ENCODE results near the gene CDH15.

The CDH15 gene, protein sequence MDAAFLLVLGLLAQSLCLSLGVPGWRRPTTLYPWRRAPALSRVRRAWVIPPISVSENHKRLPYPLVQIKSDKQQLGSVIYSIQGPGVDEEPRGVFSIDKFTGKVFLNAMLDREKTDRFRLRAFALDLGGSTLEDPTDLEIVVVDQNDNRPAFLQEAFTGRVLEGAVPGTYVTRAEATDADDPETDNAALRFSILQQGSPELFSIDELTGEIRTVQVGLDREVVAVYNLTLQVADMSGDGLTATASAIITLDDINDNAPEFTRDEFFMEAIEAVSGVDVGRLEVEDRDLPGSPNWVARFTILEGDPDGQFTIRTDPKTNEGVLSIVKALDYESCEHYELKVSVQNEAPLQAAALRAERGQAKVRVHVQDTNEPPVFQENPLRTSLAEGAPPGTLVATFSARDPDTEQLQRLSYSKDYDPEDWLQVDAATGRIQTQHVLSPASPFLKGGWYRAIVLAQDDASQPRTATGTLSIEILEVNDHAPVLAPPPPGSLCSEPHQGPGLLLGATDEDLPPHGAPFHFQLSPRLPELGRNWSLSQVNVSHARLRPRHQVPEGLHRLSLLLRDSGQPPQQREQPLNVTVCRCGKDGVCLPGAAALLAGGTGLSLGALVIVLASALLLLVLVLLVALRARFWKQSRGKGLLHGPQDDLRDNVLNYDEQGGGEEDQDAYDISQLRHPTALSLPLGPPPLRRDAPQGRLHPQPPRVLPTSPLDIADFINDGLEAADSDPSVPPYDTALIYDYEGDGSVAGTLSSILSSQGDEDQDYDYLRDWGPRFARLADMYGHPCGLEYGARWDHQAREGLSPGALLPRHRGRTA

DNA sequence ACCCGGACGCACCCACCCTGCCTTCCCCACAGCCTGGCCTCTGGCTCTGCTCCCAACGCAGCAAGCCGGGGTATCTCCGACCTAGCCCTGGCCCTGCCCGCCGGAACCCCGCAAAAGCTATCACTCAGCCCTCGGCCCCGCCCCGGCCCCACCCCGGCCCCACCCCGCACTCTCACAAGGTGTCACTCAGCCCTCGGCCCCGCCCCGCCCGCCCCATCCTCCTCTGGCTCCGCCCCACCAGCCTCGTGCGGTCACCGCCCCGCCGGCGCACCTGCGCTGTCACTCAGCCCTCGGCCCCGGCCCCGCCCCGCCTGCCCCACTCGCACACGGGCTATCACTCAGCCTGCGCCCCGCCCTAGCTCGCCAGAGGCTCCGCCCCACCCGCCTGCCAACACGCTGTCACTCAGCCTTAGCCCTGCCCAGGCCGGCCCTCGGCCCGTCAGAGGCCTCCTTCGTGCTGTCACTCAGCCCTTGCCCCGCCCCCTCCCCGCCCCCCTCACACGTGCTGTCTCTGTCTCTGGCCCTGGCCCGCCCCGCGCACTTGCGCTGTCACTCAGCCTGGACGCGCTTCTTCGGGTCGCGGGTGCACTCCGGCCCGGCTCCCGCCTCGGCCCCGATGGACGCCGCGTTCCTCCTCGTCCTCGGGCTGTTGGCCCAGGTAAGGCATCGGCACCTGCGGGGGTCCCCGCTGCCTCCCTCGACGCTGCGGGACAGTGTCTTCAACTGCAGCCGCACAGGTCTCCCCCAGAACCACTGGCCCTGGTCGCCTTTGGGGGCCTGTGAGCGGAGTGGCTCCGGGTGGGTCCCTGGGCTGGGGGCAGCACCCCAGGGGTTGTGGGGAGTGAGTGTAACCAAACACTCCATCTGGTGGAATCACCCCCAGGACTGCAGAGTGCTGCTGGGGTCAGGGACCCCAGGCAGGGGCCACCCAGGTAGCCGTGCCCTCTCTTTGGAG is at the start of gene CDH15:
Gene CDH15, plus strand, starts transcription at position 533 of the 955 bp plus-strand sequence. Its CDS starts 84 bp downstream, at position 617.
- DNase-seq (ENCODE audit: low read depth, low spot score), result peak; percentile 96

DNA sequence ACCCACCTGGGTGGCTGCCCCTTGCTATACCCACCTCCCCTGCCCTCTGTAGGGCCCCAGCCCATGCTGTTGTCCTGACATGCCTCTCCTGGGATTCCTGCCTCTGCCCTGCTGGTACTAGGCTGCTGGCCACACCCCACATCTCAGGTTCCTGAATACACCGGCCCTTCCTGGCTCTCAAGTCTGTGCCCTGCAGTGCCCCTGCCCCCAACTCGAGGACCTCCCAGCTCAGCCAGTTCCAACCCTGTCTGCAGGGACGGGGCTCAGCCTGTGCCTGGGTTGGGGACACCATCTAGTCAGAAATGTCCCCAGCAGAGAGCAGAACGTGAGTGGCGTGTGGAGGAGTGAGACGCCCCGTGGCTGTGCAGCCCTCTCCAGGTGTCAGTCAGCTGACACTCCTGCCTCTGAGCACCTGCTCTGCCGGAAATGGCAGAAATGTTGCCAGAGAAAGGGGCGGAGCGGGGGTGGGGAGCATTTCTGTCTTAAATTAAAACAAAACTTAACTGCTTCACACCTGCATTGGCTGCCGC is 49.2 kb upstream of the CDH15 start:
- DNase-seq (ENCODE audit: low read depth, low spot score), result no peak

DNA sequence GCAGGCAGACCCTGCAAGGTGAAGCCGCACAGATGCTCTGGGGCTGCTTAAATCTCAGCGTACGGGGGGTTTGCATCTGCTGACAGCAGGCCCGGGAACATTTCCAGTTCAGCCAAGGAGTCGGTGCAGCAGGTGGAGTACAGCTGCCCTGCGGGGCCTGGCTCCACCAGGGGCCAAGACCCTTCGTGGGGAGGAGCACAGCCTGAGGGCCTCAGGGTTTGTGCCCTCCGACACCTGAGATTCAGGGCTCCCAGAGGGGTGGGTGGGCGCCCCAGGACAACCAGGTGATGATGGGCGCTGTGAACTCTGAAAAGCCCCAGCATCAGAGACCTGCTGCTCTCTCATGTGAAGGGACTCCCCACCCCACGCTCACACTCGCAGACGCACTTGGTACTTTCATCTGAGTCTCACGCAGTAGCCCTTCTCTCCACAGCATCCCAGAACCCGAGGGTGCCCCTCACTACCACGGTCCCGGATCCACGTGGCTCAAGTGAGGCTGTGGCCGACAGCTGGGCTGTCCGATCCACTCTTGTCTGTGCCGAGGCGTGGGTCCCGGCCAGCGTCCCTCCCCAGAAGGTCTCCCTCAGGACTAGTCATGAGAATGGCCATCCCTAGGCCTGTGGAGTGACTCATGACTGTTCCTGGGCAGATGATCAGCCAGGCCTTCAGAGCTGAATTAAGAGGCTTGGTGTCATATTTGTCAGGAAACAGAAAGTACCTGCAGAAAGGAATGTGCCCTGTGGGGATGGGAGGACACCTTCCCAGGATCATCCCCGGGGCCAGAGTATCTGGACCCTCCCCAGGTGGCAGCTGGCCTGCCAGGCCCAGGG is 48.3 kb upstream of the CDH15 start:
- no peak for DNase-seq (ENCODE audit: low read depth, low spot score)

DNA sequence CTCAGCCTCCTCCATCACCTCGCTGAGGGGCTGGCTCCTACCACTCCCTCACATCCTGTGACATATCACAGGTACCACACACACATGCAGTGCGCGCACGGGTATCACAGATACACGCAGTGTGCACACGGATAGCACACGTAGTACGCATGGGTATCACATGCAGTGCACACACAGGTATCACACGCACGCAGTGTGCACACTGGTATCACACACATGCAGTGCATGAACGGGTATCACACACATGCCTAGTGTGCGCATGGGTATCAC is 47.8 kb upstream of the CDH15 start:
- DNase-seq (ENCODE audit: low read depth, low spot score), result no peak

DNA sequence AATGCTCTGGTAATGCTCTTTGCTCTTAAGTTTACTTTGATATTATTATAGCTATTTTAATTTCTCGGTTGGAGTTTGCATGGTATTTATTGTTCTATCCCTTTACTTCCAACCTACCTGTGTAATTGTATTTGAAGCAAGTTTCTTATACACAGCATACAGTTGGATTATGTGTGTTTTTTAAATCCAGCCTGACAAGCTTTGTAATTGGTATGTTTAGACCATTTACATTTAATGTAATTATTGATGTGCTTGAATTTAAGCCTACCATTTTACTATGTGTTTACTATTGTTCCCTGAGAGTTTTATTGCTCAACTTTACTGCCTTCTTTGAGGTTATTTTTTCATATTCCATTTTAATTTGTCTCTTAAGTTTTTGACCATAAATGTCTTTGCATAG is 42.2 kb upstream of the CDH15 start:
- DNase-seq (ENCODE audit: low read depth, low spot score), result no peak

DNA sequence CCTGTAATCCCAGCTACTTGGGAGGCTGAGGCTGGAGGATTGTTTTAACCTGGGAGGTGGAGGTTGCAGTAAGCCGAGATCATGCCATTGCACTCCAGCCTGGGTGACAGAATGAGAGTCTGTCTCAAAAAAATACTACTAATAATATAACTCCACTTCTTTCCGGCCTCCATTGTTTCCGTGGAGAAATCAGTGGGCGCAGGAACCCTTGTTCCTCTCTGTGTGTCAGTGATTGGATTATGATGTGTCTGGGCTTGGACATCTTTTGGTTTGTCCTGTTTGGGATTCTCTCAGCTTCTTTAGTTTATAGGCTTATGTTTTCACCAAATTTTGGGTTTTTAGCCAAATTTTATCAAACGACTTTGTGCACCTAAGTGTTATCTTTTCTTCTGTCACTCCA is 41.1 kb upstream of the CDH15 start:
- no peak for DNase-seq (ENCODE audit: low read depth, low spot score)

DNA sequence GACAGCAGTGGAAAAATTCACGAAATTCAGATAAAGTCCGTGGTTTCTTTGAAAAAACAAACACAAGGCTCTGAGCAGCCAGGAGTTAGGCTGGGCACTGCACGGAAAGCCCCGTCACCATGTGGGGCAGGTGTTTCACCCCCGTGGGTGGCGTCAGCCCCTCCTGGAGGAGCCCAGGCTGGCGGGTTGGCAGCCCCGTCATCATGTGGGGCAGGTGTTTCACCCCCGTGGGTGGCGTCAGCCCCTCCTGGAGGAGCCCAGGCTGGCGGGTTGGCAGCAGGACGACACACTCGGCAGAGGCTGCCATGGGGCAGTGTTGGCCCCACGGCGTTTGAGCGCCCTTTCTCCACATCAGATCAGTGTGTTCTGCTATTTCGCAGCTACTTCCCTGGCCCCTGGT is 39.8 kb upstream of the CDH15 start:
- DNase-seq (ENCODE audit: low read depth, low spot score), result no peak

DNA sequence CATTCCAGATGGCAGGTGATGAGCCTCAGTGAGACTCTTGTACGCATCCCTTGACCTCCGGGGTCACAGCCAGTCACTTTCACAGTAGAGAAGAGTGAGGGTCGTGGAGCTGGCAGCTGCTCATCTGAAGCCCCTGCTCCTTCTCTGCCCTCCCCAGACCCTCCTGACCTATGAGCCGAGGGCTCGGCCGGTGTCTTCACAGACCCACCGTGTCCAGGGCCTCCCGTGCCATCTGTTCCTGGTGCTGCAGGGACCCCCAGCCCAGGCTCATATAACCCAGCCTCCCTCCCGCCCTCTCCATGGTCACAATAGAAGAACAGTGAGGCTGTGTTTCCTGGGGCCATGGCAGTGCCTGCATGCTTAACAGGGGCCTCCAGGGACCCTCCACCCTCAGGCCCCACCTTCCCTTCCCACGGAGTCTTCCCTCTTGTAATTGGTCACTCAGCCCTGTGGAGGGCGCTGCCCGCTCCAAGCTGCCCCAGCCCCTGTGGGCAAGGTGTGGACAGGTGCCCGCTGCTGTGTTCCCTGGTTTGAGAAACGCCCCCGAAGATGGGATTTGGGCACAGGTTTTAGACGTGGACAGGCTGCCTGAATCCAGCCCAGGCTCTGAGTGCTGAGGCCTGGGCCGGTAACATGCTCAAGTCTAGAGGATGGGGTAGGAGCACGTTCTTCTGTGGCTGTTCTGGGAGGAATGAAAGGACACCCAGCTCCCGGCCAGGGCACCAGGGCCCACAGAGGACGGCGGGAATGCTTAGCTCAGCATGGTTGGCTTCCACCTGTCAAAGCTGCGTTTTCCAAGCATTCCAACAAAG is 39.1 kb upstream of the CDH15 start:
- no peak for DNase-seq (ENCODE audit: low read depth, low spot score)

DNA sequence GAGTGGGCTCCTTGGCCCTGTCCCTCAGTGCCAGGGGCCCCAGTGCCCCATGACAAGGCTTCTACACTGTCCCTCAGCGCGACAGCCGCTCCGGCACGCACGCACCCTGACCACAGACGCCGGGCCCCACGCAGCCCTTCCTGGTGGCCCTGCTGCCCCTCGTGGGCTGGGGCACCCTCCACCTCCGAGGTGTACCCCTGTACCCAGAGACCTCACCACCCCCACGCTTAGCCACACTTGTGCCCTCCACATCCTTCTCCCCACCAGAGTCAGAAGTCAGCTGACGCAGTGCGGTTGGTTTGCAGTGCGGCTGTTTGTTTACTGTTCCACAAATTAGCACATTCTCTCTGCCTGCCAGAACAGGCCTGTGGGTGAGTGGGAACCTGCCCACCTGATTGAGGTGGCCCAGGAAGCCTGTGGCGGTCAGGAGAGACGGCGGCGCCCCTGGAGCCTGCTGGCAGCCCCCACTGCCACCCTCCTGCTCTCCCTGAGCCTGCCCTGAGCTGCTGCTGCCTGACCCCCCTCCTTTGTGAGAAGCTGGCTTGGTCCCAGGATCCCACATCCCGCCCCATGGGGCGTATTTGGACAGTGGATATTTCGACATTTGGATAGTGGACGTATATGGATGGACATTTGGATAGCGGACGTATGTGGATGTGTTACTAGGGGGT is 38.0 kb upstream of the CDH15 start:
- no peak for DNase-seq (ENCODE audit: low read depth, low spot score)

DNA sequence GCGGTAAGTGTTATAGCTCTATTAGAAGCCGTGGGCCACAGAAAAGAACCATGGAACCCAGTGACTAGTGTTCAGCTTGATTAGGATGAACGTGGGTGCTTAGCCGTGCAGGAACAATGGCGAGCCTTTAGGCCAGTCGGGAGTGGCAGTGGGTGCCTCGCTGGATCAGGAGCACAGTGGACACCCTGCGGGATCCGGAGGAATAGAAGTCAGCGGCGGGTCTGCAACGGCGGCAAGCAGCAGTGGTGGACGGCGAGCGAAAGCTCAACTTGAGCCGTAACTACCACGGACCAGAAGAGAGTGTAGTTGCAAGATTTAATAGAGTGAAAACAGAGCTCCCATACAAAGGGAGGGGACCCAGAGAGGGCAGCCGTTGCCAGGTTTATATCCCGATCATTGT is 37.3 kb upstream of the CDH15 start:
- no peak for DNase-seq (ENCODE audit: low read depth, low spot score)

DNA sequence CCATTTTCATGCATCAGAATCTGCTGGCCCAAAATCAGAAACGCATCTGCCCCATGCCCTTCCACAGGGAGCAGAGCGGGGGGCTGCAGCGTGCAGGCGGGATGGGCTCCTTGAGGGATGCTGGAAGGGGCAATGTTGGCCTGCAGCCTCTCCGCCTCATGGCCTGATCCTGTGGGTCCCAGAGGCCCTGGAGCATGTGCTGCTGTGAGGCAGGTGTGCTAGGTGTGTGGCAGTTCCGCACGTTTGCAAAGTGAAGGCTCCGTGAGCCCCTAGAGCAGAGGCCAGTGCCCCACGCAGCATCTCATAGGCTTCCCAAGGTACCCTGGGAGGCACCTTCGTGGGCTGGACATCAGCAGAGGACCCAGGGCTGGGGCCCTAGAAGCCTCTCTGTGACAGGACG is 36.4 kb upstream of the CDH15 start:
- DNase-seq (ENCODE audit: low read depth, low spot score), result no peak

DNA sequence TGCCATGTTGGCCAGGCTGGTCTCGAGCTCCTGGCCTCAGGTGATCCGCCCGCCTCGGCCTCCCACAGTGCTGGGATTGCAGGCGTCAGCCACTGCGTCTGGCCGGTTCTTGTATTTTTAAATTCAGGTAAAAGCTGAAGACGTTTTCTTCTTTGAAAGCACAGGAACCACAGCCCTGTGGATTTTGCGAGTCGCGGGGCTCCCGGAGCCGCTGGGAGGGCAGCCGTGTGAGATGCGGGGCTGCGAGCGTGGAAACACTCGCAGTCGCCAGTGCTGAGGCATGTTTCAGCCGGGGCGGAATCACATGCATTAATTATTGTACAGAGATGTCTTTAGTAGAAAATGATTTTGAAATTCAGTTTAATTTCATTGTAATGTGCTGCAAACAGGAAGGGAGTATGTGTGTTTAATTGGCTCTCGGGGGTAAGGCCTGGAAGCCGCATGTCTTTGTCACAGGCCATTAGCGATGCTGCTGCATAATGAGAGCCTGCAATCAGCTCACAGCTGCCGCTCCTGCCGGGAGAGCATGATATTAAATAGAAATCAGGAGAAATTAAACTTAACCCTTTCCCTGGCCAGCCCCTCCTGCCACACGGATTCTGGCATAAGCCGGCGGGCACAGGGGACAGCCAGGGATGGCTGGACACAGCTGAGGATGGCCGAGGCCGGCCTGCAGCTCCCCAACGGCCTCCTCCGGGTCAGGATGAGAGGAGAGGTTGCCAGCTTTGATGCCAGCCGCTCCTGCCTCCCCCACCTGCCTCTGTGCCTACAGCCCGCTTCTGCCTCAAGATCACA is 35.4 kb upstream of the CDH15 start:
- DNase-seq (ENCODE audit: low read depth, low spot score), result no peak

DNA sequence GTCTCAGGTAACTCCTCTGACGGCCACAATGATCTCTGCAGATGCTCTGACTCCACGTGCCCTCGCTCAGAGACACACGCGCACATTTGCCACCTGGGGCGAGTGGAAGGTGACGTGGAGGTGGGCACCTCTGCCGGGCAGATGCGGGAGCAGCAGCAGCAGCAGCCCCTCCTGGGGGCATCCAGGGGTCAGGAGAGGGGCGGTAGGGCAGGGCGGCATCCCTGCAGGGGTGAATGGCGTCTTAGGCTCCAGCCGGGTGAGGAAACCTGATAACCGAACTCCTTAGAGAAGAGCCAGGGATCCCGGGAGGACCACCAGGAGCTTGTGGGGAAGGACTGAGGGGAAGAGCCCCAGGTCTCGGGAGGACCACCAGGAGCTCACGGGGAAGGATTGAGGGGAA is 34.6 kb upstream of the CDH15 start:
- DNase-seq (ENCODE audit: low read depth, low spot score), result no peak

DNA sequence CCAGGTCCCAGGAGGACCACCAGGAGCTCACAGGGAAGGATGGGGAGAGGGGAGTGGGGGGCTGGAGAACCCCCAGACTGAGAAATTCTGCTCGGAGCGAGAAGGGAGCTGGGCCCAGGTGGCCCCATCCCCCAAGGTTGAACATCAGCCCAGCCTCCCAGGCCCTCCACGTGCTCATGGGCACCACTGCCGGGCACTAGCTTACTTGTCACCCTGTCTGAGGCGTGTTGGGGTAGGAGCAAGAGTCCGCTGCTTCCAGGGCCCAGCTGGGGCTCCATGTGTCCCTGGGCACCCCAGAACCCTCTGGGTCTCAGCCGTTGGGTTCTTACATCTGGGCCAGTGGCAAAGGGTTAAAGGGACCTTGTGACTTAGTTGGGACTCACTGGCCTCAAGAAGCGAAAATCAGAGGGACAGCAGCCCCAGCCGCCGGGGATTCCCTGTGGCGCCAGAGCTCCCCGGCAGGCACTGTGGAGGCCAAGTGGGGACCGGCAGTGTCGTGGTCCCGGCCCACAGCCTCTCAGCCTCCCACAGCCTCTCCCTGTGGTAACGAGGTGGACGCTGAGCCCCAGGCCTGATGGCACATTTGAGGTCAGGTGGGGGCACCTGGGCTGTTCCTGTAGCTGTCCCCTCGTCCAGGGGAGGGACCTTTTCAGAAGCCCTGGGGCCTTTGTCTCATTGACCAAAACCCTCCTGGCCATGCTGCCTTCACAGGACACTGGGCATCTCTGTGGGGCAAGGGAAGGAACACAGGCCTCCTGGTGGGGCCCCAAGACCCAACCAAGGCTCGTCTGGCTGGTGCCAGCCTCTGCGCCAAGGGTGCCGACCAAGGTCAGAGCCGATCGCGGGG is 33.7 kb upstream of the CDH15 start:
- DNase-seq (ENCODE audit: low read depth, low spot score), result no peak

DNA sequence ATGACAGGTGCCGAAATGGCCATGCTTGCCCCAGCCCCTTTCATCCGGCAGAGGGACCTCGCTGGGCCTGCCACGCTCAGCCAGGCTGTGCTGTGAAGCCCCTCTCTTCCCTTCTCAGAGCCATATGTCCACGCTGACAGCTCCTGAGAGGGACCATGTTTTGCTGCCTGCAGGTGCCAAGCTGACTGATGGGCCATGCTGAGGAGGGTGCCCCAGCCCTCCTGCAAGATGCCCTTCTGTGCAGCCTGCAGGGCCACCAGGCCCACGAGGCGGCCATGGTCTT is 33.1 kb upstream of the CDH15 start:
- DNase-seq (ENCODE audit: low read depth, low spot score), result no peak

DNA sequence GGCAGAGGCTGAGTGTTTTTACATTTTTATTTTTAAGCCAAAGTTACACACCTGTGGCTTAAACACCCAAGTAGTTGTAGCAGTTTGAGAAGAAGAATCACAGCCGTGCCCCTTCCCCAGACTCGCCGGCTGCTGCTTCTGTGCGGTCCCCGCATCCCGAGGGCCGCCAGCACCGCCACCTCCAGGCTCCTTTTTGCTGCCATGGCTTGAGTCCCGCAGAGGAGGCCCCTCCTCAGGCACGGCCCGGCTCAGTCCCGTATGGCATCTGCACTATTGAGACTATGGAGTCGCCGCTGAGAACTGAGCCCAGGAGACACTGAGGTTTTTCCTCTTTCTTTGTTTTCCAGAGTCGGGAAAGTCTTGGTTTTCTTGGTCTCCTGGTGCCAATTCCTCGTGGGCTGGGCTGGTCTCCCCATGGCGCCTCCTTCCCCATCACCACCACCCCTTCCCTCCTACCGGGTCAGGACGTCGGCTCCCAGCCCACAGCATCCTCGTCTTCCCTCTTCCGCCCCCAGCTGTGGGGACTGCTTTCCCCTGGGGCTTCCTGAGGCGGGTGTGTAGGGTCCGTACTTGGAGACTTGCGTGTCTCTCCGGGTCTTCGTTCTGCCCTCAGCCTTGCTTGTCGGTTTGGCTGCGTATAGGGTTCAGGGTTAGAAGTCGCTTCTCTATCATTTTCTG is 32.6 kb upstream of the CDH15 start:
- no peak for DNase-seq (ENCODE audit: low read depth, low spot score)

DNA sequence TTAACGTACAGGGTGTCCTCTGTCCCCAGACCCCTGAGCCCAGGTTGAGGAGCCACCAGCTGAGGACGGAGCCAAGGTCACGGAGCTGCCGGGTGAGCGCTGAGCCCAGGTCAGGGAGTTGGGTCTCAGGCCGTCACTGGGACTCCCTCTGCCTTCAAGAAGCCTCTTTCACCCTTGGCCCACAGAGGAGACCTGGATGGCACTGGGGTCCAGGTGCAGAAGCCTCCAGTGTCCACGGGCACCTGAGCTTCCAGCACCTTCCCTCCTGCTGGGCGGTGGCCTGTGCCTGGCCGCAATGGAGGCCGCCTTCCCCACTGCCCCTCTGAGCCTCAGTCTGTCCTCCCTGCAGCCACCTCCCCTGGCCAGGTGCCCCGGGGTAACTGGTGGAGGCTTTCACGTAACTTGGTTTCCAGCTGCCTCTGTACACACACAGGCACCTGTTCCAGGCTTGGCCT is 31.6 kb upstream of the CDH15 start:
- DNase-seq (ENCODE audit: low read depth, low spot score), result no peak
